KMS-11 (cell line): ENCODE measurements around the gene RSBN1.
A peak's percentile ranks its signal among the peaks of the same experiment; 100 is the strongest.

Source experiments
- H2AFZ ChIP-seq: fragments of 200-600 bp; sonication (generic); 2 replicates; pipeline ENCODE4 v1.6.1; 2016; ENCODE audit warnings: antibody characterized with exemption, mixed run types, low read depth
- H3K27ac ChIP-seq: fragments of 200-600 bp; sonication (generic); 2 replicates; pipeline ENCODE4 v1.6.1; 2016; ENCODE audit warnings: mild to moderate bottlenecking, mixed run types
- H3K27me3 ChIP-seq: fragments of 200-600 bp; sonication (generic); 2 replicates; pipeline ENCODE4 v1.6.1; 2017; ENCODE audit warnings: mild to moderate bottlenecking, low read depth, mixed run types, moderate library complexity; ENCODE audit not compliant: insufficient read depth
- H3K36me3 ChIP-seq: fragments of 200-600 bp; sonication (generic); 2 replicates; pipeline ENCODE4 v1.6.1; 2017; ENCODE audit warnings: mild to moderate bottlenecking, mixed run types; ENCODE audit not compliant: insufficient read depth
- H3K4me1 ChIP-seq: fragments of 200-600 bp; sonication (generic); 2 replicates; pipeline ENCODE4 v1.6.1; 2016; ENCODE audit warnings: mild to moderate bottlenecking, low read depth, mixed run types; ENCODE audit not compliant: poor library complexity, severe bottlenecking
- H3K4me2 ChIP-seq: fragments of 200-600 bp; sonication (generic); 2 replicates; pipeline ENCODE4 v1.7.0; 2016; ENCODE audit warnings: mild to moderate bottlenecking, mixed run types
- H3K4me3 ChIP-seq: fragments of 200-600 bp; sonication (generic); IDR thresholded peaks from 2 replicates; pipeline ENCODE4 v1.6.1; 2017; ENCODE audit warnings: low read depth, low read length, mixed read lengths; ENCODE audit not compliant: insufficient read depth
- H3K79me2 ChIP-seq: fragments of 200-600 bp; sonication (generic); 2 replicates; pipeline ENCODE4 v1.6.1; 2016; ENCODE audit warnings: low read depth, mixed run types; ENCODE audit not compliant: insufficient read depth
- H3K9ac ChIP-seq: fragments of 200-600 bp; sonication (generic); 2 replicates; pipeline ENCODE4 v1.6.1; 2016; ENCODE audit warnings: mild to moderate bottlenecking, mixed run types
- H4K20me1 ChIP-seq: fragments of 200-600 bp; sonication (generic); 2 replicates; pipeline ENCODE4 v1.6.1; 2016; ENCODE audit warnings: mild to moderate bottlenecking, mixed run types; ENCODE audit not compliant: insufficient read depth
- CTCF ChIP-seq: fragments of 200-600 bp; sonication (generic); conservative IDR thresholded peaks from 2 replicates; pipeline ENCODE4 v1.6.1; 2017; ENCODE audit warnings: low read depth, mild to moderate bottlenecking, antibody characterized with exemption, low read length, moderate library complexity, mixed read lengths

The RSBN1 gene

GRCh38 chr1:113784104-113784779, 28.0 kb downstream of the RSBN1 start:
- H3K79me2 ChIP-seq = no peaks in the 10 kb centered on the region; the same call in 1 of the 2 replicates
- H3K9ac ChIP-seq = no peak overlapping the region
- no peak for TF ChIP-seq CTCF
- H2AFZ ChIP-seq = no peak overlapping the region
- peak overlapping the region; percentile 36 for H3K4me2 ChIP-seq
- H3K27me3 ChIP-seq = no peaks in the 10 kb centered on the region
- peak overlapping the region; percentile 37; the same call in 1 of the 2 replicates for H3K27ac ChIP-seq
- peaks cover 87% of the 10 kb centered on the region for H3K4me1 ChIP-seq
- no peaks in the 10 kb centered on the region for H3K36me3 ChIP-seq
- H4K20me1 ChIP-seq = 0 out of 2 replicates have a peak, but pooled peaks cover 5% of the 10 kb centered on the region
- no peak overlapping the region for H3K4me3 ChIP-seq

GRCh38 chr1:113783254-113784103, 28.8 kb downstream of the RSBN1 start:
- H3K79me2 ChIP-seq = no peaks in the 10 kb centered on the region; the same call in 1 of the 2 replicates
- H3K4me1 ChIP-seq = peaks cover 94% of the 10 kb centered on the region
- peak overlapping the region; percentile 36 for H3K4me2 ChIP-seq
- H3K27ac ChIP-seq = peak overlapping the region; percentile 37; the same call in 1 of the 2 replicates
- H4K20me1 ChIP-seq = 0 out of 2 replicates have a peak, but pooled peaks cover 5% of the 10 kb centered on the region
- H3K9ac ChIP-seq = no peak overlapping the region
- no peak for TF ChIP-seq CTCF
- no peaks in the 10 kb centered on the region for H3K36me3 ChIP-seq
- H3K4me3 ChIP-seq = no peak overlapping the region
- H2AFZ ChIP-seq = no peak overlapping the region
- no peaks in the 10 kb centered on the region for H3K27me3 ChIP-seq

- H3K79me2 ChIP-seq = no peaks in the 10 kb centered on the region; the same call in 1 of the 2 replicates
- H3K36me3 ChIP-seq = no peaks in the 10 kb centered on the region
- no peak for TF ChIP-seq CTCF
- H3K27ac ChIP-seq = no peak overlapping the region
- H3K9ac ChIP-seq = no peak overlapping the region
- H3K27me3 ChIP-seq = no peaks in the 10 kb centered on the region
- H3K4me3 ChIP-seq = no peak overlapping the region
- peaks cover 90% of the 10 kb centered on the region for H3K4me1 ChIP-seq
- H4K20me1 ChIP-seq = 0 out of 2 replicates have a peak, but pooled peaks cover 5% of the 10 kb centered on the region
- no peak overlapping the region for H2AFZ ChIP-seq
- no peak overlapping the region for H3K4me2 ChIP-seq
These were observed 29.9 kb downstream of the RSBN1 start for GRCh38 chr1:113782406-113782805.

GRCh38 chr1:113780374-113781146, 31.7 kb downstream of the RSBN1 start:
- H3K27me3 ChIP-seq = no peaks in the 10 kb centered on the region
- no peak overlapping the region; the same call in 1 of the 2 replicates for H3K9ac ChIP-seq
- peak overlapping the region; percentile 12; the same call in 1 of the 2 replicates for H3K27ac ChIP-seq
- no peaks in the 10 kb centered on the region for H3K36me3 ChIP-seq
- H4K20me1 ChIP-seq = 0 out of 2 replicates have a peak, but pooled peaks cover 5% of the 10 kb centered on the region
- peak overlapping the region; percentile 76 for H3K4me2 ChIP-seq
- TF ChIP-seq CTCF = no peak
- no peak overlapping the region for H3K4me3 ChIP-seq
- peaks cover 71% of the 10 kb centered on the region for H3K4me1 ChIP-seq
- H3K79me2 ChIP-seq = no peaks in the 10 kb centered on the region; the same call in 1 of the 2 replicates
- no peak overlapping the region for H2AFZ ChIP-seq
